AG08396 (cell line): ENCODE data around the gene MMP20.
A peak's percentile ranks its signal among the peaks of the same experiment; 100 is the strongest.

Source experiments
- DNase-seq: peaks from one replicate; pipeline ENCODE4 v3.0.0; 2012; ENCODE audit warnings: low spot score, mixed read lengths

Gene MMP20

DNA sequence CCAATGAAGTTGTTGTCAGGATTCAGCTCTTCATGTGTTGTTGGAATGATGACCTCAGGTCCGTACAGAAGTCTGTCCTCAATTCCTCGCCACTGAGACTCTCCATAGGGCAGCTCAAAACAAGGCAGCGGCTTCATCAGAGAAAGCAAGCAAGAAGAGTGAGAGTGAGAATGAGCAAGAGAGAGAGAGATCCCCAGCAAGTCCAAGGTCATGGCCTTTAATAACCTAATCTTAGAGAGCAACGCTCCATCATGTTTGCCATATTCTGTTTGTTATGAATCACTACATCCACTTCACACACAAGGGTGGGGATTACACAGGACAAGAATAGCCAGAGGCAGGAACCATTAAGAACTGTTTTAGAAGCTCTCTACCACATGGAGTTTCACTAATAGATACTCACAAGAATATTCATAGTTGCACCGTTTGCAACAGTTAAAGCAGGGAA, 71.3 kb downstream of the MMP20 start:
- DNase-seq: no peak

DNA sequence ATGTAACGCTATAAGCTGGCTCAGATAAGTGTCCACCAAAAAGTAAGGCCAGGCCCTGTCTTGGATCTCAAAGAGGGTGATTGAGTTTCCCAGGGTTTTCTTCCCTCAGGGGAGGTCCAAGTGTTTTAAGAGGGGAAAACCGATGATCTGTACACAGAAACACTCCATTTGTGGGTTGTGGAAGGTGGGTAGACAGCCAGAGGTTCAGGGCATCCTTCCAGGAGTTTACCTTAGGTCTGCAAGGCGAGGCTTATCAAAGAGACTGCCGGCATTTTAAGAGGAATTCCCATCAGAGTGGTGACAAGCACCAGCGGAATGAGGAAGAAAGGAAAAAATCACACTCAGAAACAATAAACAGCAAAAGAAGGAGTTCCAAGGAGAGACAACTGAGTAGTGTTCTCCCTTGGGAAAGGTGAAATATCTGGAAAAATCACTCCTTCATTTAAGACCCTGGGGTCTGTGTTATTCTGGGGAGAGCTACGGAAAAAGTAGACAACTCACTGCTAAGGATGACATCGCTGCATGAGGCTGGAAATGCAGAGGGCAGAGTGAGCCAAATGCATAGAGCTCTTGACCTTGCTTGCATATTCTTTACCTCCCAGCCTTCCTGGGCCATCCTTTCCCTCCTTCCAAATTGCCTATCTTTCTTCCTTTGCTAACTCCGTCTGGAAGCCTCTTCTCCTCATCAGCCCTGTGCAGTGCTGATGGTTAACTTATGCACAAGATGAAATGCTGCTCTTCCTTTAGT, 72.5 kb downstream of the MMP20 start:
- DNase-seq: peak; percentile 18

DNA sequence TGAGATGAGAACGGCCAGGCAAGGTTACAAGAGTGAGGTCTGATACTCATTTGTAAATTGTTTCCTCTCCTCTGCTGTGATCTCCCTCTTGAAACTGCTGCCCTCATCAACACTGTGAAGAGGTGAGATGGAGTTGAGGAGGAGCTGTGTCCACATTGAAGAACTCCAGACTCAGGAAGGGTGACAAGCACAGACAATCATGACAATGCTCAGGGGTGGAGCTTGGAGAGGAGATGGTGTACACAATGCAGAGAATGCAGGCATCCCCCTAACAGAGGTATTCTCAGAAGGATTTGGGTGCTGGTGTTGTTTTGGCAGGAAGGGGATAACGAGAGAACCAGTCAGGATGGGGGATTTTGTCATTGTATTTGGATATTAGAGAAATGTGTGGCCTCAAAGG, 73.1 kb downstream of the MMP20 start:
- DNase-seq: no peak

DNA sequence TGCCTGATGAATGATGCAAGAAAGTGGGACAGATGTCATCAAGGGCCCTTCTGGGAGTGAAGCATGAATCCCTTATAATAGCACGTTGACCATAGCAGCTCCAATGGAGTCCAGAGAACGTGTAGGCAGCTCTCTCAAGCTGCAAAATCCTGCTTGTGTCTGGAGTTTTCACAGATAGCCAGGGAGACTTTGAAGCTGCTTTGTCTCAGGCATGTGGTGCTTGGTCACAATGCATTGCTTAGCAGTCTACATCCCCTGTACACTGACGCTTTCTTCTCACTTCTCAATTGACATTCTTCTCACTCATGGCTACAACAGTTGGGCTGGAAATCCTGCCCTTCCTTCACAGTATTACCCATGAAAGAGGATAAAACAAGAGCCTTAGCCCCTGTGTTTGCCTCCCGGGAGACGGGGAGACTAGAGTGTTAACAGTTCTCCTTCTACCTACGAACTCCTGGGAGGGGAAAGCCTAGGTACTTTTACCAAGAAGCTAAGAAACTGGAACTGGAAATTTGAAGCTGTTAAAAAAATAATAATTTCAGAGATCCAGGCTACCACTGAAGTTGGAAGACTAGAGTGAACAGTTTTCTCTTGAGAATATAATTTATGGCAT, 73.9 kb downstream of the MMP20 start:
- no peak for DNase-seq

DNA sequence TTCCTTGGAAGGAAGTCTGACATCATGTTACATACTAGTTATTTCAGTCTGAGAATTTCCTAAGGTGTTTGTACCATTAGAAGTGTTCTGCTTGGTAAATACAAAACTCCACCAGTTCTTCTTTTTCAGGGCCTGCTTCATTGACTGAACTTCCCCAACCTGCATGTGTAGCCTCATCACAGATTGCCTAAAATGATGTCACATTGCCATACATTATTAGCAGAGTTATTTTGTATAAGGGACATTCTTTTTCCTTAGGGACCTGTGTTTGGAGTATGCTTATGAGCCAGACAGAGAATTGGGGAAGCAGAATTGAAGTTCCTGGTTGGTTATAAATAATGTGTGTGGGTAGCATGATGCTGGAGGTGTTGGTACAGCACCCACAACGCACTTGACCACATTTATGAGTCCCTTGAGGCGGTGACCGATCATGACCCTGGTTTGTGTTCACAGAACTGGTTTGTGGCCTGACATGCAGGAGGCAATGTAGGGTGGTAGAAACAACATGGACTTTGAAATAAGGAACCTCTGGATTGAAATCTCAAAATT, 78.1 kb downstream of the MMP20 start:
- no peak for DNase-seq

DNA sequence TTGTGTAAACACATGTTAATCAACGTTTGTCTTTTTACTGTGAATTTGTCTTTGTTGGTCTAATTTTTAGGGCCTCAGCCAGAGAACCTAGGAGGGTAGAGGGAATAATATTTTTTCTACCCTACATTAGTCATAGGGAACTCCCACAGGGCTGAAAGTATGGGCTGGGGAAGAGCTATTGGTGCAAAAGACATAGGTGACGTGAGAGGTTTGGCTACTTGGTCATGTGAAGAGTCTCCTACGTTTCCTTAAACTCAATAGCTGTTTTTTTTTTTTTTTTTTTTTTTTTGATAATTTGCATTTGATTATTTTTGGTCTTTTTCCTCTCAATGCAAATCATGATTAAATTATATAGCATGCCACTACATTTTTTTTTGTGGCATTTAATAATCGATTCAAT, 78.7 kb downstream of the MMP20 start:
- no peak for DNase-seq

DNA sequence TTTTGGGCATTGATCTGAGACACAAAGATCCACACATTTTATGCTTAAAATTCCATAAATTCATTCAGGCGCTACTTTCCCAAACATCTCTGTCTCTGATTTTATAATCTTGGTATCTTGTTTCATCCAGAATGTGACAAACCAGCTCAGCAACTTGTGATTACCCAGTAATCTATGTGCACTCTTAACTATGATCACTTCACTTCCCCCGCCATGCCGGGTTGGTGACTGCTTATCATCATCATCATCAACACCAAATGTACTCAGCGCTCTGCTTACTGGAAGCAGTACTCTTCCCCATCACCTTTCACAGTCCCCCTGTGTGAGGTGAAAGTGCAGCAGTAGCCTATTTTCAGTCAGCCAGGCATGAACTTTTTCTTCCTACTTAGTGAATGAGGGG, 79.4 kb downstream of the MMP20 start:
- DNase-seq: no peak

DNA sequence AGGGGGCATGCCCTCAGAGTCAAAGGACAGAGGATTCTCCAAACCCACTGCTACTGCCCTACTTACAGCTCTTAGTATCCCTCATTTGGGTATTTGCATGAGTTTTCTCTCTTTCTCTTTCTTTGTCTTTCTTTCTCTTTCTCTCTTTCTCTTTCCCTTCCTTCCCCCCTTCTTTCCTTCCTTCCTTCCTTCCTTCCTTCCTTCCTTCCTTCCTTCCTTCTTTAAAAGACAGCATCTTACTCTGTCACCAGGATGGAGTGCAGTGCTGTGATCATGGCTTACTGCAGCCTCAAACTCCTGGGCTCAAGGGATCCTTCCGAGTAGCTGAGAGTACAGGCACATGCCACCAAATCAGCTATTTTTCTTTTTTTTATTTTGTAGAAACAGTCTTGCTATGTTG, 80.5 kb downstream of the MMP20 start:
- no peak for DNase-seq

DNA sequence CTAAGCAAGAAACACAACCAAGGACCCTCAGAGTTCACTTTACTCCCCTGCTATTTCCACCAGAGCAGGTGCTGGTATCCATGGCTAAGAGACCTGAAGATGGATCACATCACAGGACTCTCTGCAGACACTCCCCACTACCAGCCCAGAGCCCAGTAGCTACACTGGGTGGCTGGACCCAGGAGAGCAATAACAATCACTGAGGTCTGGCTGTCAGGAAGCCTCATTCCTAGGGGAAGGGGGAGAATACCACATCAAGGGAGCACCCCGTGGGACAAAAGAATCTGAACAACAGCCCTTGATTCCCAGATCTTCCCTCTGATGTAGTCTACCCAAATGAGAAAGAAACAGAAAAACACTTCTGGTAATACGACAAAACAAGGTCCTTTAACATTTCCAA, 85.6 kb downstream of the MMP20 start:
- no peak for DNase-seq

DNA sequence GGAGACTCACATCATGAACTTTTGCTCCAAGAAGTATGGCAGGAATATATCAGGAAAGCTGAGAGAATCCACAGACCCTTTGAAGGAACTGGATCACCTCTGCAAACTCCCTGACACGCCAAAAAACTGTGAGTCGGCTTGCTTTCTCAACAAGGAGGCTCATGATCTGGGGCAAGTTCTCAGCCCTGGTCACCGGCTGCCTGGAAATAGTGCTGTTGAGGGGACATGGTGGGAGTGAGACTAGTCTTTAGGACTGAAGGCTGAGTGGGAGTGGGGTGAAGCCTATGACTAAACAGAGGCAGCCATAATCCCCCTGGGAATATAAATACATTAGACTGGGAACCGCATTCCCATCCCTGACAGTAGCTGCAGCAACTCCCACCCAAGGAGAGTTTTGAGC, 86.2 kb downstream of the MMP20 start:
- no peak for DNase-seq

DNA sequence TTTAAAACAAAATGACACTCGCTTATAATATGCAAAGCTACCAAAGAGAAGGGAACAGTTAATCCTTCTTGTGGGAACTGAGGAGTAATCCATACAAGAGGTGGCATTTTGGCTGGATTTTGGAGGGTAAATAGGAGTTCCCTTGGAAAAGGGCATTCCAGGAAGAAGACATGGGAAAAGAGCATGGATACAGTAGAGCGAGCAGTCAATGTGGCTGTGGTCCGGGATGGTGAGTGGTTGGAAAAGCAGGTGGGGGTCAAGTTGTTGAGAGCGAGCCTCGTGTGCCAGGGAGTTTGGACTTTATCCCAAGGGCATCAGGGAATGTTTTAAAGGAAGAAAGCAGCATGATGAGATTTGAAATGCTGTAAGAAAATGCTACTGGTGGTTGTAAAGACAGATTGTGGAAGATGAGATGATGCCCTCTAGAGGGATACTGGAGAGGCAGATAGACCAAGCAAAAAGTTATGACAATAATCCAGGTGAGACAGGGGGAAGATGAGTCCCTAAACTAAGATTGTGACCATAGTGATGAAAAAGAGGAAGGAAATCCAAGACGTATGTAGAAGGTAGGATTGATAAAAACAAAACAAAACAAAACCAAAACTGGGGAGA, 90.8 kb downstream of the MMP20 start:
- no peak for DNase-seq

DNA sequence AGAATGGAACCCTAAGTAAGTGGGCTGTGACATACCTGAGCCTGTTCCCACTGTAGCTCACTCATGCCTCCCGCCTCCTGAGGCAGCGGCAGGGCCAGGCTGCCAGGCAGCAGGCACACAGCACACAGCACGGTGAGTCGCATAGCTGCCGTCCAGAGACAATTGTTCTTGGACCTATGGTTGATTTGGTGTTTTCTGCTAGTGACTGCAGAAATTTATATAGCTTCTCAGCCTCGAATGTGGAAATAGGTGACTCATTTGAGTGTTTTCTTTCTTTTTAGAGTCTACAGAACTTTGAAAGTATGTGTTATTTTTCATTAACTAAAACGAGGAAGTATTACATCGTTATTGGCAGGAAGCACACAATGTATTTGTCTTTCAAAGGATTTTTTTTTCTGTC, 94.6 kb downstream of the MMP20 start, which contains the start of gene MMP7:
TSS of gene MMP7 (minus strand) at position 190 of the 400 bp plus-strand sequence. CDS start at position 143, 47 bp downstream.
- DNase-seq: no peak

DNA sequence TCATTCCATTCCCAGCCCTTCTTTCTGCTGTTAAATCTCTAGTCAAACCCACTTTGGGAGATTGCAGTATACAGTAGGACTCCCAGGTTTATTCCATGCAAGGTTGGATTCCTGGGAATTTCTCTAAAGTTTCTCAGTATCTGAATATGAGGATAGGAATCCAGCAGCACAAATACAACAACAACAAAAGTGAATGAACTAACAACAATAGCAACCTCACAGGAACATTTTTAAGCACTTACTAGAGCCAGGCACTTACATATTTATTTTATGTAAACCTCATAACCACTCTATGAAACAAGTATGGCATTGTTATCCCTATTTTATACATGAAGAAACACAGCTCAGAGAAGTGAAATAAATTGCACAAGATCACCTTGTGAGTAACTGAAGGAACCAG, 96.5 kb downstream of the MMP20 start:
- DNase-seq: no peak

DNA sequence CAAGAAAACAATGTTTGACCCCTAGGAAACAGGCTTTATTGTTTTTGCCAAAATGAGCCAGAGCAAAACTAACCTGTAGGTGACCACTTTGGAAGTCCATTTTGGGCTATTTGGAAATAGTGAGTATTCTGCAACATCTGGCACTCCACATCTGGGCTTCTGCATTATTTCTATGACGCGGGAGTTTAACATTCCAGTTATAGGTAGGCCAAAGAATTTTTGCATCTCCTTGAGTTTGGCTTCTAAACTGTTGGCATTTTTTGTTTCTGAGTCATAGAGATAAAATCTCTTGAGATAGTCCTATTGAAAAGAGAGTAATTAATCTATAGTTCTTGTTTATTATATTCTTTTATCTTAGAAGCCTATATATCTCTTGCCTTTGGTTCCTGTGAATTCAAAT, 97.4 kb downstream of the MMP20 start:
- DNase-seq: no peak

DNA sequence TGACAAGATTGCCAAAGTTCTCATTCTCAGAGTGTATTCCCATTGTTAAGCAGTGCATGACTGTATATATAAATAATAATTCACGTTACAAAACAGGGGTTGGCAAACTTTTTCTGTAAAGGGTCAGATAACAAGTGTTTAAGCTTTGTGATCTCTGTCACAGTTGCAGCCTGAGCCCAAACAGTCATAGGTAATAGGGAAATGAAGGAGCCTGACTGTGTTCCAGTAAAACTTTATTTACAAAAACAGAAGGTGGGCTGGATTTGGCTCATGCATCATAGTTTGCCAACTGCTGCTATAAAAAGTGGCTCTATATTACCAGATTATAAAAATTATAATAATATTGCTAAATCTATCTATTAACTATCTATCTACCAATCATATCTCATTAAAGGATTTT, 98.1 kb downstream of the MMP20 start:
- no peak for DNase-seq
